HEK293 (cell line): Measurements from ENCODE around the gene PTGES2.

Experiments used
- HOXC10 ChIP-seq: sonication (generic); formaldehyde crosslinking; IDR thresholded peaks from 2 replicates; pipeline ENCODE4 v1.8.1; 2023; ENCODE audit warnings: mild to moderate bottlenecking, missing genetic modification reagents
- HOXD13 ChIP-seq: sonication (generic); formaldehyde crosslinking; IDR thresholded peaks from 2 replicates; pipeline ENCODE4 v1.8.0; 2022; ENCODE audit warnings: missing genetic modification reagents, borderline replicate concordance
- WT1 ChIP-seq: fragments of 450-650 bp; formaldehyde crosslinking; IDR thresholded peaks from 2 replicates; pipeline ENCODE4 v1.5.1; 2016; ENCODE audit warnings: missing biosample characterization, missing genetic modification characterization
- ZBTB21 ChIP-seq: fragments of 450-650 bp; formaldehyde crosslinking; IDR thresholded peaks from 2 replicates; pipeline ENCODE4 v1.5.1; 2017; ENCODE audit warnings: missing biosample characterization, missing genetic modification characterization
- ZBTB26 ChIP-seq: fragments of 450-650 bp; formaldehyde crosslinking; optimal IDR thresholded peaks from 2 replicates; pipeline ENCODE3; 2016; ENCODE audit warnings: missing biosample characterization, mild to moderate bottlenecking, missing genetic modification characterization
- ZBTB44 ChIP-seq: fragments of 450-650 bp; IDR thresholded peaks from 2 replicates; pipeline ENCODE4 v1.5.1; 2018; ENCODE audit warnings: missing biosample characterization, mild to moderate bottlenecking, missing genetic modification characterization
- ZNF138 ChIP-seq: fragments of 450-650 bp; formaldehyde crosslinking; IDR thresholded peaks from 2 replicates; pipeline ENCODE4 v1.5.1; 2016; ENCODE audit warnings: missing biosample characterization, missing genetic modification characterization, borderline replicate concordance
- ZNF202 ChIP-seq: fragments of 450-650 bp; formaldehyde crosslinking; IDR thresholded peaks from 2 replicates; pipeline ENCODE4 v1.5.1; 2016; ENCODE audit warnings: missing biosample characterization, missing genetic modification characterization, borderline replicate concordance
- ZNF239 ChIP-seq: fragments of 450-650 bp; formaldehyde crosslinking; IDR thresholded peaks from 2 replicates; pipeline ENCODE4 v1.5.1; 2016; ENCODE audit warnings: missing biosample characterization, missing genetic modification characterization
- ZNF335 ChIP-seq: fragments of 450-650 bp; formaldehyde crosslinking; conservative IDR thresholded peaks from 2 replicates; pipeline ENCODE4 v1.5.1; 2016; ENCODE audit warnings: missing biosample characterization, missing genetic modification characterization
- ZNF341 ChIP-seq: fragments of 450-650 bp; formaldehyde crosslinking; IDR thresholded peaks from 2 replicates; pipeline ENCODE4; 2016; ENCODE audit warnings: low read depth, missing biosample characterization, missing genetic modification characterization
- ZNF350 ChIP-seq: fragments of 450-650 bp; formaldehyde crosslinking; IDR thresholded peaks from 2 replicates; pipeline ENCODE4 v1.5.0; 2017; ENCODE audit warnings: missing biosample characterization, mild to moderate bottlenecking, missing genetic modification characterization
- ZNF354C ChIP-seq: fragments of 450-650 bp; formaldehyde crosslinking; IDR thresholded peaks from 2 replicates; pipeline ENCODE4 v1.5.1; 2016; ENCODE audit warnings: missing biosample characterization, missing genetic modification characterization, low read depth, borderline replicate concordance
- ZNF37A ChIP-seq: fragments of 450-650 bp; IDR thresholded peaks from 2 replicates; pipeline ENCODE4 v1.5.1; 2018; ENCODE audit warnings: missing biosample characterization, missing genetic modification characterization
- ZNF394 ChIP-seq: fragments of 450-650 bp; formaldehyde crosslinking; IDR thresholded peaks from 2 replicates; pipeline ENCODE4 v1.5.1; 2016; ENCODE audit warnings: missing biosample characterization, missing genetic modification characterization, mild to moderate bottlenecking, moderate library complexity, borderline replicate concordance
- ZNF398 ChIP-seq: fragments of 450-650 bp; formaldehyde crosslinking; IDR thresholded peaks from 2 replicates; pipeline ENCODE4 v1.5.1; 2017; ENCODE audit warnings: missing biosample characterization, missing genetic modification characterization
- ZNF423 ChIP-seq: fragments of 450-650 bp; formaldehyde crosslinking; IDR thresholded peaks from 2 replicates; pipeline ENCODE4 v1.5.1; 2016; ENCODE audit warnings: missing biosample characterization, missing genetic modification characterization
- ZNF555 ChIP-seq: fragments of 450-650 bp; formaldehyde crosslinking; conservative IDR thresholded peaks from 2 replicates; pipeline ENCODE4 v1.5.1; 2017; ENCODE audit warnings: missing biosample characterization, mild to moderate bottlenecking, missing genetic modification characterization, inconsistent platforms
- ZNF610 ChIP-seq: fragments of 450-650 bp; formaldehyde crosslinking; IDR thresholded peaks from 2 replicates; pipeline ENCODE4 v1.5.1; 2016; ENCODE audit warnings: missing biosample characterization, missing genetic modification characterization, borderline replicate concordance
- ZNF677 ChIP-seq: fragments of 450-650 bp; IDR thresholded peaks from 2 replicates; pipeline ENCODE4 v1.5.0; 2018; ENCODE audit warnings: missing biosample characterization, mild to moderate bottlenecking, missing genetic modification characterization, moderate library complexity
- TF ChIP-seq, protein P1 (sequence below): fragments of 450-650 bp; formaldehyde crosslinking; IDR thresholded peaks from 2 replicates; pipeline ENCODE4 v1.5.1; 2016; ENCODE audit warnings: missing biosample characterization, missing genetic modification characterization
- TF ChIP-seq, protein P2 (sequence below): fragments of 450-650 bp; formaldehyde crosslinking; conservative IDR thresholded peaks from 2 replicates; pipeline ENCODE4 v1.5.1; 2016; ENCODE audit warnings: low read depth, missing biosample characterization, missing genetic modification characterization
- TF ChIP-seq, protein P3 (sequence below): fragments of 450-650 bp; formaldehyde crosslinking; IDR thresholded peaks from 2 replicates; pipeline ENCODE4 v1.5.1; 2017; ENCODE audit warnings: missing biosample characterization, mild to moderate bottlenecking, missing genetic modification characterization, moderate library complexity

PTGES2 gene

DNA sequence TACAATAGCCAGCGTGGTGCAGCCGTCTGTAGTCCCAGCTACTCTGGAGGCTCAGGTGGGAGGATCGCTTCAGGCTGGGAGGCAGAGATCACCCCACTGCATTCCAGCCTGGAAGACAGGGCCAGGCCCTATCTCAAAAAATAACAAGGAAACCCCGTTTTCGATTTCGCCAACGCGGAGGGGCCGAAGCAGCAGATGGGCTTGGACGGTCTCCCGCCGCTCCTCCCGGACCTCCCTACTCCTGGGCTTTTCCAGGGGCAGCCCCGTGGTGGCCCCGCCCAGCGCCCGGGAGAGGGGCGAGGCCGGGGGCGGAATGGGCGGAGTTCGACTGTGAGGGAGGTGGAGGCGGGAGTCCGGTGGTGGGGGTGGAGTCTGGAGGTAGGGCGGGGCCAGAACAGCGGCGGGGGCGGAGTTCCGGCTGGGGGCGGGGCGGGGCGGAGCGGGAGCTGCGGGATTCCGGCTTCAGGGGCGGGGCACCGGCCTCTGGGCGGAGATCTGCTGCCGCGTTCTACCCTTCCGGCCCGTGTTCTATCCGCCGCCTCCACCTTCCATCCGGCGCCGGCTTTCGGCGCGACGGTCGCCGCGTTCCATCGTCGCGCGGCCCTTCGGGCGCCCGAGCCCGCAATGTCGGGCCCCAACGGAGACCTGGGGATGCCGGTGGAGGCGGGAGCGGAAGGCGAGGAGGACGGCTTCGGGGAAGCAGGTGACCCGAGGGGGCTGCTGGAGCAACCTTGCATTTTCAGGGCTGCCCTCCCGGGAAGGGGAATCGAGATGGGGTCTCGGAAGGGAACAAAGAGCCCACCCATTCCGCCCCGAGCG lies 32.5 kb upstream of the PTGES2 start, which contains the start of gene BBLN (continued):
- no peak for TF ChIP-seq ZNF37A (tag by site-specific recombination)
- TF ChIP-seq ZNF202 (tag by site-specific recombination), result no peak
- TF ChIP-seq ZBTB21 (tag by site-specific recombination), result no peak
- TF ChIP-seq ZNF138 (tag by site-specific recombination), result no peak
- no peak for TF ChIP-seq ZNF354C
- peak; percentile 70 for TF ChIP-seq ZNF335 (tag by site-specific recombination)
- TF ChIP-seq ZNF239 (tag by site-specific recombination), result no peak
- no peak for TF ChIP-seq ZNF350 (tag by site-specific recombination)
- TF ChIP-seq ZNF394 (tag by site-specific recombination), result peak; percentile 92
- no peak for TF ChIP-seq ZBTB44 (tag by site-specific recombination)
- no peak for TF ChIP-seq ZNF610 (tag by site-specific recombination)
- TF ChIP-seq, protein P1, sequence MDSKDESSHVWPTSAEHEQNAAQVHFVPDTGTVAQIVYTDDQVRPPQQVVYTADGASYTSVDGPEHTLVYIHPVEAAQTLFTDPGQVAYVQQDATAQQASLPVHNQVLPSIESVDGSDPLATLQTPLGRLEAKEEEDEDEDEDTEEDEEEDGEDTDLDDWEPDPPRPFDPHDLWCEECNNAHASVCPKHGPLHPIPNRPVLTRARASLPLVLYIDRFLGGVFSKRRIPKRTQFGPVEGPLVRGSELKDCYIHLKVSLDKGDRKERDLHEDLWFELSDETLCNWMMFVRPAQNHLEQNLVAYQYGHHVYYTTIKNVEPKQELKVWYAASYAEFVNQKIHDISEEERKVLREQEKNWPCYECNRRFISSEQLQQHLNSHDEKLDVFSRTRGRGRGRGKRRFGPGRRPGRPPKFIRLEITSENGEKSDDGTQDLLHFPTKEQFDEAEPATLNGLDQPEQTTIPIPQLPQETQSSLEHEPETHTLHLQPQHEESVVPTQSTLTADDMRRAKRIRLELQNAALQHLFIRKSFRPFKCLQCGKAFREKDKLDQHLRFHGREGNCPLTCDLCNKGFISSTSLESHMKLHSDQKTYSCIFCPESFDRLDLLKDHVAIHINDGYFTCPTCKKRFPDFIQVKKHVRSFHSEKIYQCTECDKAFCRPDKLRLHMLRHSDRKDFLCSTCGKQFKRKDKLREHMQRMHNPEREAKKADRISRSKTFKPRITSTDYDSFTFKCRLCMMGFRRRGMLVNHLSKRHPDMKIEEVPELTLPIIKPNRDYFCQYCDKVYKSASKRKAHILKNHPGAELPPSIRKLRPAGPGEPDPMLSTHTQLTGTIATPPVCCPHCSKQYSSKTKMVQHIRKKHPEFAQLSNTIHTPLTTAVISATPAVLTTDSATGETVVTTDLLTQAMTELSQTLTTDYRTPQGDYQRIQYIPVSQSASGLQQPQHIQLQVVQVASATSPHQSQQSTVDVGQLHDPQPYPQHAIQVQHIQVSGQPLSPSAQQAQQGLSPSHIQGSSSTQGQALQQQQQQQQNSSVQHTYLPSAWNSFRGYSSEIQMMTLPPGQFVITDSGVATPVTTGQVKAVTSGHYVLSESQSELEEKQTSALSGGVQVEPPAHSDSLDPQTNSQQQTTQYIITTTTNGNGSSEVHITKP (tag by site-specific recombination), result peak; percentile 99
- no peak for TF ChIP-seq ZNF423 (tag by site-specific recombination)
- TF ChIP-seq ZNF398 (tag by site-specific recombination), result no peak; the same call in 1 of the 2 replicates
- TF ChIP-seq HOXD13, result no peak
- TF ChIP-seq ZNF677 (tag by site-specific recombination), result no peak
- TF ChIP-seq, protein P2, sequence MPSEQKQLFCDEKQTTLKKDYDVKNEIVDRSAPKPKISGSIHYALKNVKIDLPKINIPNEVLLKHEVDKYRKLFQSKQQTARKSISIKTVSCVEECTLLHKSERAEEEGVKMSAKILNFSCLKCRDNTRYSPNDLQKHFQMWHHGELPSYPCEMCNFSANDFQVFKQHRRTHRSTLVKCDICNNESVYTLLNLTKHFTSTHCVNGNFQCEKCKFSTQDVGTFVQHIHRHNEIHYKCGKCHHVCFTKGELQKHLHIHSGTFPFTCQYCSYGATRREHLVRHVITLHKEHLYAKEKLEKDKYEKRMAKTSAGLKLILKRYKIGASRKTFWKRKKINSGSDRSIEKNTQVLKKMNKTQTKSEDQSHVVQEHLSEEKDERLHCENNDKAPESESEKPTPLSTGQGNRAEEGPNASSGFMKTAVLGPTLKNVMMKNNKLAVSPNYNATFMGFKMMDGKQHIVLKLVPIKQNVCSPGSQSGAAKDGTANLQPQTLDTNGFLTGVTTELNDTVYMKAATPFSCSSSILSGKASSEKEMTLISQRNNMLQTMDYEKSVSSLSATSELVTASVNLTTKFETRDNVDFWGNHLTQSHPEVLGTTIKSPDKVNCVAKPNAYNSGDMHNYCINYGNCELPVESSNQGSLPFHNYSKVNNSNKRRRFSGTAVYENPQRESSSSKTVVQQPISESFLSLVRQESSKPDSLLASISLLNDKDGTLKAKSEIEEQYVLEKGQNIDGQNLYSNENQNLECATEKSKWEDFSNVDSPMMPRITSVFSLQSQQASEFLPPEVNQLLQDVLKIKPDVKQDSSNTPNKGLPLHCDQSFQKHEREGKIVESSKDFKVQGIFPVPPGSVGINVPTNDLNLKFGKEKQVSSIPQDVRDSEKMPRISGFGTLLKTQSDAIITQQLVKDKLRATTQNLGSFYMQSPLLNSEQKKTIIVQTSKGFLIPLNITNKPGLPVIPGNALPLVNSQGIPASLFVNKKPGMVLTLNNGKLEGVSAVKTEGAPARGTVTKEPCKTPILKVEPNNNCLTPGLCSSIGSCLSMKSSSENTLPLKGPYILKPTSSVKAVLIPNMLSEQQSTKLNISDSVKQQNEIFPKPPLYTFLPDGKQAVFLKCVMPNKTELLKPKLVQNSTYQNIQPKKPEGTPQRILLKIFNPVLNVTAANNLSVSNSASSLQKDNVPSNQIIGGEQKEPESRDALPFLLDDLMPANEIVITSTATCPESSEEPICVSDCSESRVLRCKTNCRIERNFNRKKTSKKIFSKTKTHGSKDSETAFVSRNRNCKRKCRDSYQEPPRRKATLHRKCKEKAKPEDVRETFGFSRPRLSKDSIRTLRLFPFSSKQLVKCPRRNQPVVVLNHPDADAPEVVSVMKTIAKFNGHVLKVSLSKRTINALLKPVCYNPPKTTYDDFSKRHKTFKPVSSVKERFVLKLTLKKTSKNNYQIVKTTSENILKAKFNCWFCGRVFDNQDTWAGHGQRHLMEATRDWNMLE (tag by site-specific recombination), result no peak
- TF ChIP-seq HOXC10 (CRISPR knock-in tag), result no peak
- TF ChIP-seq, protein P3, sequence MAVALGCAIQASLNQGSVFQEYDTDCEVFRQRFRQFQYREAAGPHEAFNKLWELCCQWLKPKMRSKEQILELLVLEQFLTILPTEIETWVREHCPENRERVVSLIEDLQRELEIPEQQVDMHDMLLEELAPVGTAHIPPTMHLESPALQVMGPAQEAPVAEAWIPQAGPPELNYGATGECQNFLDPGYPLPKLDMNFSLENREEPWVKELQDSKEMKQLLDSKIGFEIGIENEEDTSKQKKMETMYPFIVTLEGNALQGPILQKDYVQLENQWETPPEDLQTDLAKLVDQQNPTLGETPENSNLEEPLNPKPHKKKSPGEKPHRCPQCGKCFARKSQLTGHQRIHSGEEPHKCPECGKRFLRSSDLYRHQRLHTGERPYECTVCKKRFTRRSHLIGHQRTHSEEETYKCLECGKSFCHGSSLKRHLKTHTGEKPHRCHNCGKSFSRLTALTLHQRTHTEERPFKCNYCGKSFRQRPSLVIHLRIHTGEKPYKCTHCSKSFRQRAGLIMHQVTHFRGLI (tag by site-specific recombination), result 0 out of 2 replicates have a peak, but pooled peaks have one; percentile 28
- peak; percentile 63 for TF ChIP-seq ZBTB26 (tag by site-specific recombination)
- no peak for TF ChIP-seq ZNF555 (tag by site-specific recombination)
- peak; percentile 94 for TF ChIP-seq ZNF341 (tag by site-specific recombination)
- TF ChIP-seq WT1 (tag by site-specific recombination), result peak; percentile 62; the same call in 1 of the 2 replicates
